ENCODE results near the gene HEPACAM2. TPM values are rescaled to one million over a fixed set of nuclear protein-coding genes. Genes with fewer than 3 reads are reported as not detected.

Gene HEPACAM2
- total RNA-seq, 2 donors from 2014 or later, result 0.41 to 0.45 TPM

DNA sequence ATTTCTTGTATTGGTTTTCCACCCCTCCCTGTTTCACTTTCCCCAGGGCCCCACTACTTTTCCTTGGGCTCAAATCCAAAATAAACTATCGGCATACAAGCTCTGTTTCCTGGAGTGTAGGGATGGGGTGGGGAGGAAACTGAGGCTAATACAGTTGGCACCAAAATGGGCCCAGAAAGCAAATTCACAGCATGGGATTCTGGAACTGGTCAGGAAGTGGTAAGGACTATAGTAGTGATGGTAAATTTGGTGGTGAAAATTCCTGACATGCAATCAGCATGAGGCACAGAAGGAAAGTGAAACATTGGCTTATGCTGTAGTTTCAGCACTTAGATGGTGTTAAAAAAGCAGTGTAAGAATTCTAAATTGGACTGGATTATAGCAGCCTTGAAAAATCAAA lies 69.4 kb downstream of the HEPACAM2 start:
- H3K27me3 ChIP-seq (replicated peaks; ENCODE audit: insufficient read depth), result no peaks in the 10 kb centered on the region
- H3K4me3 ChIP-seq, result no peak overlapping the region
- H3K36me3 ChIP-seq, result no peaks in the 10 kb centered on the region
- 85% methylated on average over 1 of the region's 1 CpG for WGBS
- H3K27ac ChIP-seq, result no peak overlapping the region
- no peaks in the 10 kb centered on the region for H3K9me3 ChIP-seq
- TF ChIP-seq, protein P1, sequence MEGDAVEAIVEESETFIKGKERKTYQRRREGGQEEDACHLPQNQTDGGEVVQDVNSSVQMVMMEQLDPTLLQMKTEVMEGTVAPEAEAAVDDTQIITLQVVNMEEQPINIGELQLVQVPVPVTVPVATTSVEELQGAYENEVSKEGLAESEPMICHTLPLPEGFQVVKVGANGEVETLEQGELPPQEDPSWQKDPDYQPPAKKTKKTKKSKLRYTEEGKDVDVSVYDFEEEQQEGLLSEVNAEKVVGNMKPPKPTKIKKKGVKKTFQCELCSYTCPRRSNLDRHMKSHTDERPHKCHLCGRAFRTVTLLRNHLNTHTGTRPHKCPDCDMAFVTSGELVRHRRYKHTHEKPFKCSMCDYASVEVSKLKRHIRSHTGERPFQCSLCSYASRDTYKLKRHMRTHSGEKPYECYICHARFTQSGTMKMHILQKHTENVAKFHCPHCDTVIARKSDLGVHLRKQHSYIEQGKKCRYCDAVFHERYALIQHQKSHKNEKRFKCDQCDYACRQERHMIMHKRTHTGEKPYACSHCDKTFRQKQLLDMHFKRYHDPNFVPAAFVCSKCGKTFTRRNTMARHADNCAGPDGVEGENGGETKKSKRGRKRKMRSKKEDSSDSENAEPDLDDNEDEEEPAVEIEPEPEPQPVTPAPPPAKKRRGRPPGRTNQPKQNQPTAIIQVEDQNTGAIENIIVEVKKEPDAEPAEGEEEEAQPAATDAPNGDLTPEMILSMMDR (IDR thresholded peaks at IDR 0.05), result no peak
- no peak for TF ChIP-seq POLR2A (IDR thresholded peaks at IDR 0.05)
- TF ChIP-seq POLR2AphosphoS5 (IDR thresholded peaks at IDR 0.05), result no peak
- intact Hi-C loops (cut with DNase I), result no loop called here
- H3K4me1 ChIP-seq (replicated peaks), result no peaks in the 10 kb centered on the region
- DNase-seq (ENCODE audit: low spot score), result no peak

DNA sequence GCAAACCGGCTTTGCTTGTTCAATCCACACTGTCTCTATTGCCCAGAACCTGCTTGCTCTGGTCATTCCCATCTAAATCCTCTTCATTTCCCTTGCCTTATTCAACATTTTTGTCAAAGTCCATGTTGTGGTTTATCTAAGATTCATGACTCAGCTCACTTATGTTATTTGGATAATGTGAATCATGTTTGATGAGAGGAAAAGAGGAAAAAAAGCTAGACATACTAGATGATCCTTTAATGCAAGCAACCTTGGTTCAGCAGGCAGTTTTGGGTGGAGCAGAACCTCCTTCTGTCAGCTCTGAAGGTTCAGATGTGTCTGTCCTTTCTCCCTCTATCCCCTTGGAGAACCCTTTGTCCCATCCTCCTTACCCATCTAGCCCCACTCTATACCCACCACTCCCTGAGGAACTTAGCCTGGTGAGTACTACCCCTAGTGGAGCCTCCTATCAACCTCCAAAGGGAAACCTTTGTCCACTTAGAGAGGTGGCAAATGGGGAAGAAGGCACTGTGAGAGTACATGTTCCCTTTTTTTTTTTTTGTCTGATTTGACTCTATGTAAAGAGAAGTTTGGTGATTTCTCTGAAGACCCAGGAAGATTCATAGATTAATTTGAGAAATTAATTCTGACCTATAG lies 76.0 kb downstream of the HEPACAM2 start:
- no peaks in the 10 kb centered on the region for H3K27me3 ChIP-seq (replicated peaks; ENCODE audit: insufficient read depth)
- 83% methylated on average over 1 of the region's 1 CpG for WGBS
- no peaks in the 10 kb centered on the region for H3K4me1 ChIP-seq (replicated peaks)
- TF ChIP-seq POLR2A (IDR thresholded peaks at IDR 0.05) (no peak), POLR2AphosphoS5 (IDR thresholded peaks at IDR 0.05) (no peak)
- TF ChIP-seq, protein P1 (IDR thresholded peaks at IDR 0.05), result no peak
- H3K4me3 ChIP-seq, result no peak overlapping the region
- no peak for DNase-seq (ENCODE audit: low spot score)
- no peak overlapping the region for H3K27ac ChIP-seq
- intact Hi-C loops (cut with DNase I), result no loop called here
- no peaks in the 10 kb centered on the region for H3K9me3 ChIP-seq
- no peaks in the 10 kb centered on the region for H3K36me3 ChIP-seq

DNA sequence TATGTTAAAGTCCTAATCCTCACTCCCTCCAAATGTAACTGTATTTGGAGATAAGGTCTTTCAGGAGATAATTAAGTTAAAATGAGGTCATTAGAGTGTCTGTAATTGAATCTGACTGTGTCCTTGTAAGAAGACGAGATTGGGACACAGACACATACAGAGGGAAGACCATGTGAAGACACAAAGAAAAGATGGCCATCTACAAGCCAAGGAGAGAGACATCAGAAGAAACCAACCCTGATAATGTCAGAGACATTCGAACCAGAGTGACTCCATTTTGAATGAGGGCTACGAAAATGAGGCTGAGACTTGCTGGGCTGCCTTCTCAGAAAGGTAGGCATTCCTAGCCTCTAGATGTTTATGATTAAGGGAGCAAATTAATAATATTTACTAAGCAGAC lies 77.5 kb downstream of the HEPACAM2 start:
- WGBS, result 87% methylated on average over 3 of the region's 3 CpGs
- no peaks in the 10 kb centered on the region for H3K27me3 ChIP-seq (replicated peaks; ENCODE audit: insufficient read depth)
- H3K27ac ChIP-seq, result peak overlapping the region in 1 of 2 donors; percentile 42
- H3K4me3 ChIP-seq, result peak overlapping the region in 1 of 2 donors; percentile 17
- intact Hi-C loops (cut with DNase I), result no loop called here
- TF ChIP-seq POLR2A (IDR thresholded peaks at IDR 0.05) (no peak), POLR2AphosphoS5 (IDR thresholded peaks at IDR 0.05) (no peak)
- TF ChIP-seq, protein P1 (IDR thresholded peaks at IDR 0.05), result no peak
- H3K36me3 ChIP-seq, result no peaks in the 10 kb centered on the region
- no peak for DNase-seq (ENCODE audit: low spot score)
- H3K9me3 ChIP-seq, result no peaks in the 10 kb centered on the region
- H3K4me1 ChIP-seq (replicated peaks), result no peaks in the 10 kb centered on the region

DNA sequence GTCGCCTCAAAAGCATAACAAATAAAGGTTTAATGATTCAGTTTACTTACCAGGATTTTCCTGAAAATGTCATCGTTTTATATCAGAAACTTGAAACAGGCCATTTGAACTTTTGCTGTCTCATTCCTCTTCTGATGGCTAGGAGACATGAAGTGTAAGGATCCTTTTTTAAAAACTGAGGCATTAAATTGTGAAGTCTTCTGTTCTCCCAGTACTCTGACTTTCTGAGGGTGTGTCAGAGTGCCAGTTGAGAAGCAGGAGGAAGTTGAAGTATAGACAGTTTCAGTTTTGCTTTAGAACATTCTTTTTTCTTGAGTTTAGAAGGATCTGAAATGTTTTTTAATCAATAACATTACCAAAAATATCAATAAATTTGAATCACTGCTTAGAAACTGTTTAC lies 78.1 kb downstream of the HEPACAM2 start, which contains the start of gene SAMD9L:
TSS of gene SAMD9L (minus strand) at position 242 of the 400 bp plus-strand sequence. CDS start 12,414 bp downstream, outside the sequence.
- Histone ChIP-seq H3K27ac (peak within 1 kb of the TSS in 1 of 2 donors; percentile 42), H3K9me3 (no peaks in the 10 kb centered on the region), H3K36me3 (no peaks in the 10 kb centered on the region), H3K4me1 (replicated peaks) (no peaks in the 10 kb centered on the region), H3K27me3 (replicated peaks; ENCODE audit: insufficient read depth) (no peaks in the 10 kb centered on the region), H3K4me3 (peak within 1 kb of the TSS; percentile 17 to 18)
- WGBS, result 38% methylated on average over 2 of the region's 2 CpGs
- DNase-seq (ENCODE audit: low spot score), result no peak
- intact Hi-C loops (cut with DNase I), result no loop called here
- TF ChIP-seq, protein P1 (IDR thresholded peaks at IDR 0.05), result no peak
- TF ChIP-seq POLR2AphosphoS5 (IDR thresholded peaks at IDR 0.05), result no peak
- no peak for TF ChIP-seq POLR2A (IDR thresholded peaks at IDR 0.05)

DNA sequence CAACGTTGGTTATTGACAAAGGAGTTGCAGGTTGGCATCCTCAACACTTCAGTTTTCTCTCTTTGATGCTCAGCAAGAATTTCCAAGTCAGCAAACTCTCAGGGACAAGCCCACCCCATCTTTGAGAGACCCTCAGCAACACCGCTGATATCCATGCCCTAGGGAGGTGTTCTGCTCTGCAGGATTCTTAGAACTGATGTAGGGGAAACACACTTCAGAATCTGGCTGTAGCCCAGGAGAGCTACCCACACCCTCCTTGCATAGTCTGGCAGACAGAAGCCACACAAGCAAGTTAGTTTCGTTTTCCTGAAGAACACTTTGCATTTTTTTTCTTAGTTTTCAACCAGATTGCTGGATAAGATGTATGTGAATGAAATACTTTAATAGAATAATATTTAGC lies 78.9 kb downstream of the HEPACAM2 start:
- Histone ChIP-seq H3K36me3 (no peaks in the 10 kb centered on the region), H3K27ac (no peak overlapping the region), H3K4me3 (peak overlapping the region; percentile 17 to 18), H3K4me1 (replicated peaks) (no peaks in the 10 kb centered on the region), H3K9me3 (no peaks in the 10 kb centered on the region), H3K27me3 (replicated peaks; ENCODE audit: insufficient read depth) (no peaks in the 10 kb centered on the region)
- 10% methylated on average over 3 of the region's 3 CpGs for WGBS
- intact Hi-C loops (cut with DNase I), result no loop called here
- no peak for TF ChIP-seq POLR2A (IDR thresholded peaks at IDR 0.05)
- TF ChIP-seq POLR2AphosphoS5 (IDR thresholded peaks at IDR 0.05), result no peak
- TF ChIP-seq, protein P1 (IDR thresholded peaks at IDR 0.05), result no peak
- DNase-seq (ENCODE audit: low spot score), result peak; percentile 9

All from prostate gland (tissue), 2 donors.